HG02610 (cell line): Measurements from ENCODE around the gene IER2.

Experiments used
- ATAC-seq: cut with Tn5 transposase; IDR thresholded peaks from one replicate; pipeline ENCODE4 v1.9.1; 2021; ENCODE audit warnings: mild to moderate bottlenecking, moderate library complexity; ENCODE audit not compliant: unreplicated experiment

IER2 gene

GRCh38 chr19:13118424-13119193, 31.6 kb upstream of the IER2 start:
- ATAC-seq: peak; percentile 8

- ATAC-seq: no peak
These were observed 30.6 kb upstream of the IER2 start for GRCh38 chr19:13119627-13120026.

DNA sequence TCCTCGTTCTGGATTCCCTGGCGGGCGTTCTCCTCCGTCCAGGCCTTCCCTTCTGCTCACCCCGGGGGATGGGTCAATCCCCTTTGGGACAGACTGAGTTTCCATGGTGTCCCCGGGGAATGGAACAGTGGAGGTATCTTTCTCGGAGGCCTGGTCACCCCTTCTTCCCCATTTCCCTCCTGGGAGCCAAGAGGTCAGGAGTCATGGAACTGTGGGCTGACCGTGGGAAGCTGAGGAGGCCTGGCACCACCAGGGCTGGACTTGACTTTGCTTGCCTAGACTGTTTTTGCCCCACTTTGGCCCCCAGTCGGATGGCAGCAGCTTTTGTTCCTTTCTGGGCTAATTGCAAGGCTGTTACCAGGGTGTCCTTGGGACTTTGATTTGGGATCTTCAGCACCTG, 30.2 kb upstream of the IER2 start:
- ATAC-seq: no peak

DNA sequence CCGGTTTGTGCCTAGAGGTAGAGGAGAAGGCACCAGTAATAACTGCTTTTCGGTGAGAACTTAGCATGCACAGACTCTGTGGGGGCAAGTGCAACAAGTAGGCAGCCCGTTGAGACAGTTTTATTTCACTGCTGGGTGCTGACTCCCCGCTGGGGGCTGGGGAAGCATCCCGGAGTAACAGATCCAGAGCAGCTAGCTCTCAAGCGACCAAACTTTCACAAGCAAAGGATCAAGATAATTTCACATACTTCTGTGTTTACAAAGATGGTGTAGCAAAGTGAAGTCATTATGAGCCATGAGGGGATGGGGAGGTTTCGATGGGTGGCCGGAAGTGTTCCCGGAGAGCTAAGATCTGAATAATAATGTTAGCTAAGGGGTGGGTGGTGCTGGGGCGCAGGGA, 29.4 kb upstream of the IER2 start:
- ATAC-seq: no peak

DNA sequence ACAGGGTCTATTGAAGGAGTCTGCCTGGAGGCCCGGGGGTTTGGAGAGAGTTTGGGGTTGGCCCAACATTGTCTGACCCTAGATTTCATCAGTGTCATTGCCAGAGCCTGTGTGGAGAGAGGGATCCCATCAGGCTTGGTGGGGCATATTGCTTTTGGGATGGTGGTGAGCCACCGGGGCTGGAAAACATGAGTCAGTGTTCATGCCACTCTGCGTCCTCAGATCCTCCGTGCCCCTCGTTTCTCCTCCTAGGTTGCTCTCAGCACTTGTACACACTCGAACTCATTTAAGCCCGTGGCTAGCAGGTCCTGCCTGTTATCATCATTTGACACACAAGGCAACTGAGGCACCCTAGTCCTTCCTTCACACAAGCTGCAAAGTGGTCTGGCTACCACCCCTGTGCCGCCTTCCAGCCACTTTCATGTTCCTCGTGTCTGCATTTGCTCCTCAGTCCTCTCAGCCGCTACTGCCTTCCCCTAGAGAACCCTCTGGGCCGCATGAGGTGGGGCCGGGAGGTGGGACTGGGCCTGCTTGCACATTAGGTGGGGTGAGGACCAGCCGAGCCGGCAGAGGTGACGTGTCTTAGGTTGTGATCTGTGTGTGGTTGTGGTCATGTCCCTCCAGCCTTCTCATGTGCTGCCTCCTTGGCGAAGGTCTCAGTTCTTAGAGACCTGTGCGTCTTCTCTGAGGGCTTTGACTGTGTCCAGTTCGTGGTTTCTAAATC, 28.5 kb upstream of the IER2 start:
- ATAC-seq: no peak

- no peak for ATAC-seq
These were observed 27.8 kb upstream of the IER2 start for GRCh38 chr19:13122275-13122878.

- no peak for ATAC-seq
These were observed 26.9 kb upstream of the IER2 start for GRCh38 chr19:13122980-13123957.

- no peak for ATAC-seq
These were observed 23.2 kb upstream of the IER2 start for GRCh38 chr19:13127051-13127450.

GRCh38 chr19:13127811-13128575, 22.2 kb upstream of the IER2 start:
- ATAC-seq: no peak

DNA sequence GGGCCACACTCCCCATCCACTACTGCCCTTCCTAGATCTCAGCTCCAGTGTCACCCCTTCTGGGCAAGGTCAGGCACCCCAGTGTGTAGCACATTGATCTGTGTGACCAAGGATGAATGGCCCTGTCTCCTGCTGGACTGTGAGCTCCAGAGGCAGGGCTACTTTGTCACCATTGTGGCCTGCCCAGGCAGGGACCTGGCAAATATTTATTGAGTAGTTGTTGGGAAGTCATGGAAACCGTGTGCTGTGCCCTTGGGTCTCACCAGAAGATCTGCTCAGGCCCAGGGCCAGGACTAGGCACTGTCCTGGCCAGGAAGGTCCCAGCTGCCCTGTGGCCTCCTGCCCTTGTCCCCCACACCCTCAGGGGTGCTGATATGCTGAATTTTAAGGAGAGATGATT, 21.6 kb upstream of the IER2 start:
- no peak for ATAC-seq

- ATAC-seq: no peak
These were observed 20.8 kb upstream of the IER2 start for GRCh38 chr19:13129384-13129783.

DNA sequence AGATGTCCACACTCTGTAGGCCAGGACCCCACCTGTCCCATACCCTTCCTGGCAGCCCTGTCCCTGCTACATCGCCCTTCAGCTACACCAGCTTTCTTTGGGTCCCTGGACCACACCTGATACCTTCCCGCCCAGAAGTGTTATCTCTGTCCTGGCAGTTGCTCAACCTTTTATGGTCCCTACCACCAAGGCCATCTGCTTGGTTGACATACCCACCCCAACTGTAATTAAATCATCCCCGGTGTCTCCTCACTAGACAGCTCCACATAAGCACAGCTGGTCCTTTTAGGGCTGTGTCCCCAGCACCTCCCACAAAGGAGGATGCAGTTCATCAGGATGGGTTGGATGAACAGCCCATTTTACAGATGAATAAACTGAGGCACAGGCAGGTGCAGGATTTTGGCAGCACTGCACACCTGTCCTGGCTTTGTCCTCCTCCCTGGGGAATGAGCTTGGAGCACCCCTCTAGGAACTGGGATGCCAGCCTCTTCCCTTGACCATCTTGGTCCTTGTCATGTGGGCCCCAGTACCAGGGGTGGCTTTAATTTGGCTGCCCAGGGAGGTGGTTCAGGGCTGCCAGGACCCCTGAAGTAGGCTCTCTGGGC, 19.2 kb upstream of the IER2 start:
- ATAC-seq: no peak

- ATAC-seq: no peak
These were observed 17.6 kb upstream of the IER2 start for GRCh38 chr19:13132471-13133180.

- no peak for ATAC-seq
These were observed 16.9 kb upstream of the IER2 start for GRCh38 chr19:13133241-13133870.

GRCh38 chr19:13134626-13135025, 15.6 kb upstream of the IER2 start:
- ATAC-seq: no peak

GRCh38 chr19:13135068-13136062, 14.8 kb upstream of the IER2 start:
- ATAC-seq: no peak

GRCh38 chr19:13137290-13137794, 12.9 kb upstream of the IER2 start:
- ATAC-seq: no peak
